CD14-positive monocyte (primary cell): ENCODE data around the gene APP. TPM values are rescaled to one million over a fixed set of nuclear protein-coding genes. Genes with fewer than 3 reads are reported as not detected.

ENCODE experiments used
- DNase-seq, 3 donors: peaks; one replicate each; pipeline ENCODE4 v3.0.0-alpha.2; 2011 to 2022
- H2AFZ ChIP-seq: 2 replicates; pipeline ENCODE4 v1.6.0; 2012; ENCODE audit warnings: mild to moderate bottlenecking, low read depth, low read length, inconsistent platforms; ENCODE audit not compliant: insufficient read depth, poor library complexity, severe bottlenecking
- H3K27ac ChIP-seq, 2 donors: 1 replicate in 1 of 2; 2 replicates in 1 of 2; pipeline ENCODE4 v1.5.1; 2012 to 2013; ENCODE audit warnings: low read length in 2 of 2, control low read depth in 1 of 2, inconsistent platforms in 1 of 2, low read depth in 1 of 2, mild to moderate bottlenecking in 1 of 2
- H3K27me3 ChIP-seq, 2 donors: one replicate each; pipeline versions ENCODE4 v1.6.0 to v1.6.1; 2011 to 2013; ENCODE audit warnings: low read length in 2 of 2; ENCODE audit not compliant: control insufficient read depth in 2 of 2, insufficient read depth in 2 of 2
- H3K36me3 ChIP-seq, 2 donors: replicated peaks in 1 of 2; 1 replicate in 1 of 2; 2 replicates in 1 of 2; pipeline versions ENCODE4 v1.5.1 to v1.6.1; 2012 to 2013; ENCODE audit warnings: low read length in 2 of 2, control low read depth in 1 of 2, inconsistent platforms in 1 of 2, mild to moderate bottlenecking in 1 of 2; ENCODE audit not compliant: insufficient read depth in 2 of 2, control insufficient read depth in 1 of 2
- H3K4me1 ChIP-seq, 2 donors: 1 replicate in 1 of 2; 2 replicates in 1 of 2; pipeline versions ENCODE4 v1.5.1 to v1.6.1; 2012 to 2013; ENCODE audit warnings: low read length in 2 of 2, control low read depth in 1 of 2, inconsistent platforms in 1 of 2, mild to moderate bottlenecking in 1 of 2, moderate library complexity in 1 of 2; ENCODE audit not compliant: insufficient read depth in 2 of 2, control insufficient read depth in 1 of 2
- H3K4me2 ChIP-seq: replicated peaks from 2 replicates; pipeline ENCODE3; 2012; ENCODE audit warnings: low read length, moderate library complexity, mild to moderate bottlenecking; ENCODE audit not compliant: poor library complexity, severe bottlenecking; ENCODE audit errors: extremely low read depth
- H3K4me3 ChIP-seq, 3 experiments: fragments of 200-600 bp in 1 of 3; sonication (generic) in 1 of 3; replicated peaks in 1 of 3; 1 replicate in 2 of 3; 2 replicates in 1 of 3; pipeline ENCODE4 v1.5.1; 2011 to 2013; ENCODE audit warnings: low read length in 3 of 3, mild to moderate bottlenecking in 3 of 3, control low read depth in 2 of 3, low read depth in 2 of 3, inconsistent platforms in 1 of 3, moderate library complexity in 1 of 3
- H3K79me2 ChIP-seq: 2 replicates; pipeline ENCODE4 v1.6.0; 2012; ENCODE audit warnings: mild to moderate bottlenecking, control low read depth, inconsistent platforms, low read length, moderate library complexity; ENCODE audit not compliant: insufficient read depth
- H3K9ac ChIP-seq: 2 replicates; pipeline ENCODE4 v1.6.0; 2017; ENCODE audit warnings: low read length, mild to moderate bottlenecking; ENCODE audit not compliant: insufficient read depth, poor library complexity, severe bottlenecking
- H3K9me3 ChIP-seq, 2 donors: replicated peaks in 1 of 2; 1 replicate in 1 of 2; 2 replicates in 1 of 2; pipeline versions ENCODE4 v1.5.1 to v1.6.1; 2012 to 2013; ENCODE audit warnings: low read length in 2 of 2, control low read depth in 1 of 2; ENCODE audit not compliant: control insufficient read depth in 1 of 2, insufficient read depth in 1 of 2
- H4K20me1 ChIP-seq: 2 replicates; pipeline ENCODE4 v1.6.0; 2012; ENCODE audit warnings: mild to moderate bottlenecking, low read length, control low read depth, moderate library complexity; ENCODE audit not compliant: insufficient read depth
- H3K27ac Mint-ChIP-seq, 7 donors: one replicate each; pipeline ENCODE4 v1.8.0; 2020; ENCODE audit warnings: mild to moderate bottlenecking in 7 of 7, mixed read lengths in 7 of 7, moderate library complexity in 6 of 7, inconsistent platforms in 2 of 7
- H3K27me3 Mint-ChIP-seq, 3 donors: one replicate each; pipeline ENCODE4 v1.8.0; 2021 to 2022; ENCODE audit warnings: low read depth in 3 of 3, mild to moderate bottlenecking in 3 of 3, mixed read lengths in 3 of 3, moderate library complexity in 3 of 3, inconsistent platforms in 1 of 3
- H3K36me3 Mint-ChIP-seq, 2 donors: one replicate each; pipeline ENCODE4 v1.8.0; 2020; ENCODE audit warnings: mixed read lengths in 2 of 2, inconsistent platforms in 1 of 2, mild to moderate bottlenecking in 1 of 2
- H3K4me1 Mint-ChIP-seq: one replicate; pipeline ENCODE4 v1.8.0; 2020; ENCODE audit warnings: mild to moderate bottlenecking, mixed read lengths
- H3K4me3 Mint-ChIP-seq, 2 donors: one replicate each; pipeline ENCODE4 v1.8.0; 2020; ENCODE audit warnings: mild to moderate bottlenecking in 2 of 2, mixed read lengths in 2 of 2, moderate library complexity in 1 of 2
- H3K9me3 Mint-ChIP-seq, 7 donors: one replicate each; pipeline ENCODE4 v1.8.0; 2020 to 2022; ENCODE audit warnings: mixed read lengths in 7 of 7, mild to moderate bottlenecking in 6 of 7, moderate library complexity in 6 of 7, inconsistent platforms in 2 of 7
- whole genome bisulfite sequencing: methylation state at CpG from one replicate; pipeline ENCODE4 v1.1.5; 2013; ENCODE audit warnings: missing lambda C conversion rate; ENCODE audit not compliant: insufficient coverage; 5-methylcytosine and 5-hydroxymethylcytosine counted together
- intact Hi-C, 2 donors: fragments of 100-400 bp; cut with micrococcal nuclease; formaldehyde crosslinking; loops; one replicate each; pipeline versions ENCODE4 v1.15.0 to v1.15.1; 2023
- polyA plus RNA-seq, 3 donors: library from polyadenylated mRNA; depleted of rRNA in 1 of 3; unstranded in 2 of 3; stranded (reverse) in 1 of 3; fragments of 300-500 nt in 2 of 3; fragments of >200 nt in 1 of 3; fragmentation: Illumina TruSeq in 2 of 3; gene quantifications; 1 replicate in 2 of 3; 2 replicates in 1 of 3; pipeline ENCODE4 v1.2.3, GENCODE V29; 2012 to 2021
- TF ChIP-seq, protein P1 (sequence below): fragments of 200-600 bp; IDR thresholded peaks from one replicate; pipeline ENCODE4 v1.8.0; 2022; ENCODE audit warnings: antibody characterized with exemption, mild to moderate bottlenecking

The APP gene
- polyA plus RNA-seq, 3 donors: 28.0 to 118 (median 35.1) TPM

DNA sequence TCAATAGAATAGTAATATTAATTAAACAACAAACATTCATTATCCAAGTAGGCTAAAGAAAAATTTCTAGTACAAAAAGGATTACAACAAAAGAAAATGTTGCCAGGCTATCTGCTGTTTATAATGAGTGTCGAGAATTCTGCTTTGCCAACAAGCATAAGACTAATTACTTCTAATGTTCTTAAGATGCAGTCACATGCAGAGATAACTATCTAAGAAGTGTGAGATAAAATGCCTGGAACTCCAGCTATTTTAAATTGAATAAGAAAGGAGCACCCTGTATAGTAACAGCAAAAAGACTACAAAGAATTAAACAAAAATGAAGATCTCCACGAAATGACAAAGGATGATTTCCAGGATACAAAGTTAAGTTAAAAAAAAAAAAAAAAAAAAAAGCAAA lies 59.9 kb downstream of the APP start:
- intact Hi-C loops: no loop called here
- H3K4me3 Mint-ChIP-seq: no peak overlapping the region
- H3K27ac Mint-ChIP-seq: no peak overlapping the region
- Histone ChIP-seq H3K36me3 (peaks cover 11 to 42% of the 10 kb centered on the region in 2 donors), H3K9ac (no peak overlapping the region), H3K27ac (no peak overlapping the region), H3K4me2 (no peak overlapping the region), H3K79me2 (peaks cover 38% of the 10 kb centered on the region), H3K27me3 (no peaks in the 10 kb centered on the region), H3K4me3 (no peak overlapping the region), H3K4me1 (no peaks in the 10 kb centered on the region), H3K9me3 (no peaks in the 10 kb centered on the region), H2AFZ (no peak overlapping the region), H4K20me1 (peaks cover 9% of the 10 kb centered on the region)
- H3K4me1 Mint-ChIP-seq: no peaks in the 10 kb centered on the region
- no peak for DNase-seq
- peaks cover 27 to 37% of the 10 kb centered on the region in 2 donors for H3K36me3 Mint-ChIP-seq
- TF ChIP-seq, protein P1, sequence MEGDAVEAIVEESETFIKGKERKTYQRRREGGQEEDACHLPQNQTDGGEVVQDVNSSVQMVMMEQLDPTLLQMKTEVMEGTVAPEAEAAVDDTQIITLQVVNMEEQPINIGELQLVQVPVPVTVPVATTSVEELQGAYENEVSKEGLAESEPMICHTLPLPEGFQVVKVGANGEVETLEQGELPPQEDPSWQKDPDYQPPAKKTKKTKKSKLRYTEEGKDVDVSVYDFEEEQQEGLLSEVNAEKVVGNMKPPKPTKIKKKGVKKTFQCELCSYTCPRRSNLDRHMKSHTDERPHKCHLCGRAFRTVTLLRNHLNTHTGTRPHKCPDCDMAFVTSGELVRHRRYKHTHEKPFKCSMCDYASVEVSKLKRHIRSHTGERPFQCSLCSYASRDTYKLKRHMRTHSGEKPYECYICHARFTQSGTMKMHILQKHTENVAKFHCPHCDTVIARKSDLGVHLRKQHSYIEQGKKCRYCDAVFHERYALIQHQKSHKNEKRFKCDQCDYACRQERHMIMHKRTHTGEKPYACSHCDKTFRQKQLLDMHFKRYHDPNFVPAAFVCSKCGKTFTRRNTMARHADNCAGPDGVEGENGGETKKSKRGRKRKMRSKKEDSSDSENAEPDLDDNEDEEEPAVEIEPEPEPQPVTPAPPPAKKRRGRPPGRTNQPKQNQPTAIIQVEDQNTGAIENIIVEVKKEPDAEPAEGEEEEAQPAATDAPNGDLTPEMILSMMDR: no peak
- no CpG with 5 or more reads among the region's 2 CpGs for WGBS
- peaks cover 0 to 1% (median 0%) of the 10 kb centered on the region in 3 donors for H3K27me3 Mint-ChIP-seq
- no peaks in the 10 kb centered on the region for H3K9me3 Mint-ChIP-seq

DNA sequence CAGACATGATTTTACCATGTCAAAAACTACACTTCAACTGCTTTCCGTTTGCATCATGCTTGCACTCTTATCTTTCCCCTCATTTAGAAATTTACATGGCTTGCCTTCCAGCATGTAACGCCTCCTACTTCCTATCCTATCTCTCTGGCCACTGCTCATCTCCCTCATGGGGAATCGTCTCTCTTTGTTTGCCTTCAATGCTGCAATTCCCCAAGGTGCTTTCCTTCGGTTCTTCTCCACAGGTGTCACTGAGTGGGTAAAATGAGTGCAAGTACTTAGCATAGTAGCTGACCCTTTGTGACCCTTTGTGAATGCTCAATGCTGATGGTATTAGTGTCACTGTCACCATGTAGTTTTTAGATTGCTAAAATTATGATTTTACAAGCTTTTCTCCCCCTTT lies 63.1 kb downstream of the APP start:
- Histone ChIP-seq H3K79me2 (peaks cover 26% of the 10 kb centered on the region), H3K36me3 (peaks cover 11 to 50% of the 10 kb centered on the region in 2 donors), H3K4me2 (no peak overlapping the region), H3K4me1 (no peaks in the 10 kb centered on the region), H4K20me1 (no peaks in the 10 kb centered on the region), H3K9me3 (no peaks in the 10 kb centered on the region), H3K27ac (no peak overlapping the region), H2AFZ (no peak overlapping the region), H3K9ac (no peak overlapping the region), H3K27me3 (no peaks in the 10 kb centered on the region), H3K4me3 (no peak overlapping the region)
- DNase-seq: no peak
- 100% methylated on average over 2 of the region's 4 CpGs for WGBS
- no peak overlapping the region for H3K4me3 Mint-ChIP-seq
- H3K27ac Mint-ChIP-seq: peak overlapping the region in 1 of 7 donors; percentile 16
- H3K36me3 Mint-ChIP-seq: peaks cover 34 to 51% of the 10 kb centered on the region in 2 donors
- intact Hi-C loops: no loop called here
- no peaks in the 10 kb centered on the region for H3K4me1 Mint-ChIP-seq
- TF ChIP-seq, protein P1: no peak
- H3K27me3 Mint-ChIP-seq: peaks cover 0 to 3% (median under 1%) of the 10 kb centered on the region in 3 donors
- H3K9me3 Mint-ChIP-seq: no peaks in the 10 kb centered on the region
